Ecto neural progenitor cell (in vitro differentiated cells): ENCODE data around the gene NEFH.
"Not testable (repeated sequence)": the region's sequence is repeated elsewhere in the genome, so short reads cannot be mapped to it uniquely, and the experiment has no call there.

Experiments
- DNase-seq: peaks from one replicate; pipeline ENCODE4 v3.0.0-alpha.2; 2018; ENCODE audit warnings: low spot score

Gene NEFH

GRCh38 chr22:29479417-29480261 lies at the start of gene NEFH:
Gene NEFH (plus strand): TSS chr22:29480218. CDS start chr22:29480263, 45 bp downstream.
- no peak for DNase-seq

- peak; percentile 15 for DNase-seq
Measured at GRCh38 chr22:29431986-29432385, 48.0 kb upstream of the NEFH start.

- DNase-seq = no peak
Measured at GRCh38 chr22:29433856-29434255, 46.2 kb upstream of the NEFH start.

- DNase-seq = no peak
Measured at GRCh38 chr22:29434288-29434687, 45.7 kb upstream of the NEFH start.

- DNase-seq = no peak
Measured at GRCh38 chr22:29435236-29436136, 44.5 kb upstream of the NEFH start.

GRCh38 chr22:29438283-29438682 lies 41.7 kb upstream of the NEFH start, which contains the start of gene RFPL1:
Gene RFPL1 (plus strand): TSS chr22:29438583.
- not testable (repeated sequence) for DNase-seq

- no peak for DNase-seq
Measured at GRCh38 chr22:29442976-29443375, 37.0 kb upstream of the NEFH start.

GRCh38 chr22:29443452-29443851 lies 36.6 kb upstream of the NEFH start:
- DNase-seq = no peak

- no peak for DNase-seq
Measured at GRCh38 chr22:29443861-29444792, 35.9 kb upstream of the NEFH start.

- no peak for DNase-seq
Measured at GRCh38 chr22:29445508-29445907, 34.5 kb upstream of the NEFH start.

GRCh38 chr22:29447906-29448305 lies 32.1 kb upstream of the NEFH start:
- no peak for DNase-seq

- no peak for DNase-seq
Measured at GRCh38 chr22:29449296-29449875, 30.6 kb upstream of the NEFH start.

- DNase-seq = no peak
Measured at GRCh38 chr22:29450222-29450621, 29.8 kb upstream of the NEFH start.

GRCh38 chr22:29451863-29452262 lies 28.2 kb upstream of the NEFH start:
- DNase-seq = no peak

GRCh38 chr22:29454276-29454675 lies 25.7 kb upstream of the NEFH start:
- no peak for DNase-seq

GRCh38 chr22:29456211-29456671 lies 23.8 kb upstream of the NEFH start:
- DNase-seq = peak; percentile 68

GRCh38 chr22:29457730-29458129 lies 22.3 kb upstream of the NEFH start:
- DNase-seq = peak; percentile 75

GRCh38 chr22:29458551-29458950 lies 21.5 kb upstream of the NEFH start:
- DNase-seq = no peak

- DNase-seq = no peak
Measured at GRCh38 chr22:29459773-29460172, 20.2 kb upstream of the NEFH start.

GRCh38 chr22:29461263-29461662 lies 18.8 kb upstream of the NEFH start:
- DNase-seq = no peak

GRCh38 chr22:29463629-29464028 lies 16.4 kb upstream of the NEFH start:
- no peak for DNase-seq
